Measurements from ENCODE around the gene ATP2A1.

The ATP2A1 gene

GRCh38 chr16:28950648-28951409, 72.5 kb downstream of the ATP2A1 start, which contains the start of gene NFATC2IP:
TSS of gene NFATC2IP (plus strand) at chr16:28950937. CDS start at chr16:28951012, 75 bp downstream.
- Histone ChIP-seq H4K20me1 (ENCODE audit: insufficient read depth, low read length) (no peaks in the 10 kb centered on the region), H3K27me3 (replicated peaks; ENCODE audit: insufficient read depth, low read length) (no peaks in the 10 kb centered on the region), H3K9ac (ENCODE audit: low read length) (peak within 1 kb of the TSS; percentile 89), H3K4me2 (ENCODE audit: low read depth, low read length) (peak within 1 kb of the TSS; percentile 95), H3K79me2 (ENCODE audit: low read length) (peaks cover 44% of the 10 kb centered on the region), H3K4me1 (ENCODE audit: low read length) (peaks cover 9% of the 10 kb centered on the region), H3K4me3 (ENCODE audit: low read length) (peak within 1 kb of the TSS; percentile 81), H3F3A (ENCODE audit: insufficient read depth, low read length) (no peaks in the 10 kb centered on the region), H3K27ac (ENCODE audit: low read length) (peak within 1 kb of the TSS; percentile 29; the same call in 1 of the 2 replicates), H2AFZ (ENCODE audit: low read length) (peak within 1 kb of the TSS; percentile 91), H3K9me2 (replicated peaks; ENCODE audit: insufficient read depth, low read length) (no peaks in the 10 kb centered on the region), H3K9me3 (replicated peaks; ENCODE audit: insufficient read depth, low read length) (no peaks in the 10 kb centered on the region), H3K36me3 (replicated peaks; ENCODE audit: insufficient read depth, low read length) (peaks cover 7% of the 10 kb centered on the region; the same call in 1 of the 2 replicates)
- DNase-seq = peak; percentile 100
- TF ChIP-seq CTCF (IDR thresholded peaks at IDR 0.05; ENCODE audit: low read length) (no peak), EZH2 (optimal IDR thresholded peaks at IDR 0.05; ENCODE audit: low read depth, low read length) (no peak), EZH2phosphoT487 (IDR thresholded peaks at IDR 0.05; ENCODE audit: low read length) (no peak)

DNA sequence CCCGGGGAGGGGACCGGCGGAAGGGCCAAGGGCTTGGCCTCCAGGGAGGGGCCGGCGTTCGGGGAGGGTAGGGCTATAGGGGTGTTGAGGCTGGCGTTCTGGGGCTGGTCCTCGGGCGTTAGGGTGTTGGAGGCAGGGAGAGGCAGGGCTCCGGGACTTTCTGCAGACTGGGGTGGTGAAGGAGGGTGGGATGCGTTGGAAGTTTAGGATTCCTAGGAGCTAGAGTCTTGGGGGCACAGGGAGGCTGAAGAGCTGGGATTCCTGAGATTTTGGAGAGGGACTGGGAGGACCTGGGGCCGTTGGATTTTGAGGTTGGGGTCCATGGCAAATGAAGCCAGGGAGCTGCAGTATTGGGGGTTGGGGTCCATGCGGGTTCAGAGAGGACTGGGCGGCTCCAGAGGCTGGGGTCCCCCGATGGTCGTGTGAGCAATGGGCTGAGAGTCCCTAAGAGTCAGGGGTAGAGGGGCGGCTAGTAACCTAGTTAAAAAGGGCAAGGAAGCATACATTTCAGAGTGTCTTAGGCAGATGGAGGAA, 73.2 kb downstream of the ATP2A1 start:
- Histone ChIP-seq H3F3A (ENCODE audit: insufficient read depth, low read length) (no peaks in the 10 kb centered on the region), H3K79me2 (ENCODE audit: low read length) (peaks cover 46% of the 10 kb centered on the region), H2AFZ (ENCODE audit: low read length) (peak overlapping the region; percentile 83), H3K4me2 (ENCODE audit: low read depth, low read length) (peak overlapping the region; percentile 95), H3K4me1 (ENCODE audit: low read length) (peaks cover 9% of the 10 kb centered on the region), H3K9ac (ENCODE audit: low read length) (peak overlapping the region; percentile 89), H3K27ac (ENCODE audit: low read length) (peak overlapping the region; percentile 29; the same call in 1 of the 2 replicates), H3K4me3 (ENCODE audit: low read length) (peak overlapping the region; percentile 81), H4K20me1 (ENCODE audit: insufficient read depth, low read length) (no peaks in the 10 kb centered on the region), H3K36me3 (replicated peaks; ENCODE audit: insufficient read depth, low read length) (peaks cover 9% of the 10 kb centered on the region; the same call in 1 of the 2 replicates), H3K9me2 (replicated peaks; ENCODE audit: insufficient read depth, low read length) (no peaks in the 10 kb centered on the region), H3K9me3 (replicated peaks; ENCODE audit: insufficient read depth, low read length) (no peaks in the 10 kb centered on the region), H3K27me3 (replicated peaks; ENCODE audit: insufficient read depth, low read length) (no peaks in the 10 kb centered on the region)
- TF ChIP-seq EZH2phosphoT487 (IDR thresholded peaks at IDR 0.05; ENCODE audit: low read length) (no peak), EZH2 (optimal IDR thresholded peaks at IDR 0.05; ENCODE audit: low read depth, low read length) (no peak), CTCF (IDR thresholded peaks at IDR 0.05; ENCODE audit: low read length) (no peak)
- peak; percentile 45 for DNase-seq

All from MM.1S (cell line).